Measurements from ENCODE around the gene SQOR.
"Not testable (repeated sequence)": the region's sequence is repeated elsewhere in the genome, so short reads cannot be mapped to it uniquely, and the experiment has no call there.

SQOR gene

DNA sequence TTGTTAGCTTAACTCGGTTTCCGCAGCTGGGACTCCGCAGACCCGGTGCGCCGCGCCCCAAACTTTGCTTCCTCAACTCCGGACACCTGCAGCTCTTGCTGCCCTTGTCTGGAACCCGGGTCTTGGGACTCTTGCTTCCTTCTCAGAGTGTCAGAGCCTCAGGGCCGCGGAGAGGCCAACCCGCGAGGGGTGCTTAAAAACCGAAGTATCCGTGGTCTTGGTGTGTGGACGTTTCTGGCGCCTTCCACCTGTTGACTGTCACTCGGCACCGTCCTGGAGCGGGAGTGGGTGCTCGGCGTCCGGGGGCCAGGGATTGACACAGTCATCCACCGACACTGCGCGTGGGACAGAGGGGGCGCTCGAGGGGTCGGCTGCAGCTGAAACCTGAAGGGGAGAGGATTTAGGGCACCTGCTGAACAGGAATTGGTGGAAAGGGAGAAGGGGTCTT lies 386 bp downstream of the SQOR start:
- peak; percentile 60 for DNase-seq

DNA sequence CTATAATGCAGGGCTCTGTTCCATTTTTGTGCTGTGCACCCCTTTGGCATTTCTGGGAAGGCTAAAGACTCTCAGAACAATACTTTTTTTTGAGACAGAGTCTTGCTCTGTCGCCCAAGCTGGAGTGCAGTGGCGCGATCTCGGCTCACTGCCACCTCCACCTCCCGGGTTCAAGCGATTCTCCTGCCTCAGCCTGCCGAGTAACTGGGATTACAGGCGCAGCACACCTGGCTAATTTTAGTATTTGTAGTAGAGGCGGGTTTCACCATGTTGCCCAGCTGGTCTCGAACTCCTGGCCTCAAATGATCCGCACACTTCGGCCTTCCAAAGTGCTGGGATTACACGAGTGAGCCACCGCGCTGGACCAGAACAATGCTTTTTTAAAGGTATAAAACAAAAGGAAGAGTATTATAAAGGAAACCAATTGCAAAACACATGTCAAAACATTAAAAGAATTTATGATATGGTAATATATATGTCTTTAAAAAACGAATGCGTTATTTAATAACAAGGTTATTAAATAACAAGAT lies 999 bp downstream of the SQOR start:
- no peak for DNase-seq

DNA sequence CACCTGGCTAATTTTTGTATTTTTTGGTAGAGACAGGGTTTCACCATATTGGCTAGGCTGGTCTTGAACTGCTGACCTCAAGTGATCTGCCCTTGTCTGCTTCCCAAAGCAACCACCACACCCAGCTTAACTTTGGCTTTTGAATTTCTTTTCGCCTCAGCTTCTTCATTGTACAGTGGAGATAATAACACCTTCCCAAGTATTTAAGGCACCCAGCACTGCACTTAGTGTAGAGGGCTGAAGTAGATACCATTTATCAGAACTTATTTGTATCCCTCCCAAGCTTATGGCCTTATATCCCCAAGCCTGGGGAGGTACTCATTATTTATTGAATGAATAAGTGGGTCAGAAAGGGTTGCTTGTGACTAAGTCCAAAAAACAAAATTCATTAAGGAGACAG lies 2.3 kb downstream of the SQOR start:
- no peak for DNase-seq

DNA sequence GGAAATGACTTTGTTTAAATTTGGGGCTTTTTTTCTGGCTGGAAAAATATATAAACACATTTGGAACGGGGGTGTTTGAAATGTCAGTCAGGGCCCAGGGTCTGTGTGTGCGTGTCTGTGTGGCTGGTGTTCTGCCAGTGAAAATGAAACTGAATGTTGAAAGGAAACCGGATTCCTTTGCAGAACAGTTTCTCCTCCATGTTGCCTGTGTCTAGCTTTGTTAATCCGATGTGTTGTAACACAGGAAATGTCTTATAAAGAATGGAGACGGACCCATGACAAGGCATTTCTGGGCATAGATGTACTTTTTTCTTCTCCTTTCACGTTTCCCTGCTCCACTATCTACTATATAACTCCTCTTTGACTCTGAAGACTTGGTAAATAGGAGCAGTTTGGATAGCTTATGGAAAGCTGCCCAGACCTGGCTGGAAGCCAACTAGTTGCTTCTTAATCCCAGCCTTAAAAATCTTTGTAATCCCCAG lies 2.8 kb downstream of the SQOR start:
- DNase-seq = peak; percentile 60

DNA sequence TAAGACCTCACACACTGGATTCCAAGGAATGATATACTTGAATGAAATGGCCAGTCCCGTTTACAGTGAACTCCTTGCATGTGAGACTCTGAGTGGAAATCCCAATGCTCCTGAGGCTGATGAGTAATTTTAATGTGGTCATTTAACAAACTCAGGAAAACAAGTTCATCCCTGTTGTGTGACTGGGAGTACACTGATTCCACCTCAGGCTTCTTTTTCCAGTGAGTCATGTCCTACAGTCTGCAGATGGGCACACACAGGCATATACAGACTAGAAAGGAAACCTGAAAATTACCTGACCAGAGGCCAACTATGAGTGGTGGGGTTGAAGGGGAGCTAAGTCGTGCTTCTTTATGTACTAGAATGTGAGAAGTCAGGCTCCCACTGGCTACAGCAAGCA lies 5.8 kb downstream of the SQOR start:
- no peak for DNase-seq

DNA sequence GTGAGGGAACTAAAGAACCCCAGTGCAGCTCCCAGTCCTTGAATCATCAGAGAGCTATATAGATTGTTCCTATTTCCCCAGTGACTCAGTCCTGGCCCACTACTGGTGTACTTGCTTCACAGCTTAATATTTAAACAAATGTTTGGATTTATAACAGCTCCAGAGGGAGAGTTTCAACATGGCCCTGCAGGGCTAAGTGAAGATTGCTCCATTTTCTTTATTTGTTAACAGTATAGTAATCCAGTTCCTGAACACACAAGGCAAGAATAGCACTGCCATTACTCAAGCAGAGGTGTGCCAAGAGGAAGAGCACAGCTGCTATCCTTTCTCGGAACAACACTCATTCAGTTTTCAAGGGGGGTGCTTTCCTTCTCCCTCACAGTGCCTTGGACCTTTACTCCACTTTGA lies 6.5 kb downstream of the SQOR start:
- no peak for DNase-seq

DNA sequence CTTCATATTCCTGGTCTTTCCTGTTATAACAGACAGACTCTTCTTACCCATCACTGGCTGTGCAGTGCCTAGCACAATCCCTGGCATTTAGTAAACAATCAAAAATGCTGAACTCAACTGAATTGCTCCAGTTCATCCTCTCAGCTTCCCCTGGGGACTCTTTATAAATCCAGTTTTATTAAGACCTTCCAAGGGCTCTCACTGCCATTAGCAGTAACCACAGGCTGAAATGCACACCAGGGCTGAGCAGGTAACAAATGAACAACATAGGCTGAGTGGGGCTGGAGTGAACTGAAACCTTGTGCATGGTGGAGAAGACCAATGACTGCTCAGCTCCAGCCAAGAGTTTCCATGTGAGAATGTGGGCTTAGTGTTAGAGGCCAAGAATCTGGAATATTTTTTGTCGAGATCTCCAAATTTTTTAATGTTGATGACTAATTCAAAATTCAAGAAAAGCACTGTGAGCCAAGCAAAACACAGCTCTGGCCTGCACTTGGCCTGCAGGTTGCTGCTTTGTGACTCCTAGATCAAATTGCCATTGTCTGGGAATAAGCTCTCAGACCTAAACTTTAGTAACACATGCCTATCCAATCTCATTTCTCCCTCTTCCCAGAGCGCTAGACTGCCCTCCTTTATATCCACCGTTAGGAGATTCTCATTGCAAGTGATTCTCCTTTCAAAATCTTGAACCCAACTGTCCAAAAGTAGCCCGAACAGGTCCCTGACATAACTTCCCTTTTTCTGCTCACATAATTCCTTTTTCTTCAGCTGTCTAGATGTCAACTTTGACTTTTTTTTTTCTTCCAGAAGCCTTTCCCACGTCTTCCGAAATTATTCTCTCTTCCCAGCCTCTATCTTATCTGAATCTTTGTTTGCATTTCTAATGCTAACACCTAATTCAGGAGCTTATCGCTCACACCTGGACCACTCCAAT lies 7.4 kb downstream of the SQOR start:
- no peak for DNase-seq

DNA sequence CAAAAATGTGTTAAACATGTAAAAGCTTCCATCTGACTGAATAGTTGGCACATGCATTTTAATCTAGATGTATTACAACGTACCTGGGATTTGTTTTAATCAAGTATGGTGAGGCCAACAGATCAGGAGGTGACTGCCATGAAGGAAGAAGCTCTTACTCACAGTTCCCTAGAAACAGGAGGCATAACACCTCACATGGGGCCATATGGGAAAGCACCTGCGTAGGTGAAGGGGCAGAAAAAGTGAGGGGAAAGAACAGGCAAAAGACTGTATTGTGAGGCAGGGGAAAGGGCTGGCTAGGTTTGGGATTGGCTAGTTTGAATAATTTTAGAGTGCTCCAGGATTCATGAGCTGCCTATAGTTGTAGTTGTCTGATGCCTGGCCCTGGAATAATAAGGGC lies 9.6 kb downstream of the SQOR start:
- no peak for DNase-seq

DNA sequence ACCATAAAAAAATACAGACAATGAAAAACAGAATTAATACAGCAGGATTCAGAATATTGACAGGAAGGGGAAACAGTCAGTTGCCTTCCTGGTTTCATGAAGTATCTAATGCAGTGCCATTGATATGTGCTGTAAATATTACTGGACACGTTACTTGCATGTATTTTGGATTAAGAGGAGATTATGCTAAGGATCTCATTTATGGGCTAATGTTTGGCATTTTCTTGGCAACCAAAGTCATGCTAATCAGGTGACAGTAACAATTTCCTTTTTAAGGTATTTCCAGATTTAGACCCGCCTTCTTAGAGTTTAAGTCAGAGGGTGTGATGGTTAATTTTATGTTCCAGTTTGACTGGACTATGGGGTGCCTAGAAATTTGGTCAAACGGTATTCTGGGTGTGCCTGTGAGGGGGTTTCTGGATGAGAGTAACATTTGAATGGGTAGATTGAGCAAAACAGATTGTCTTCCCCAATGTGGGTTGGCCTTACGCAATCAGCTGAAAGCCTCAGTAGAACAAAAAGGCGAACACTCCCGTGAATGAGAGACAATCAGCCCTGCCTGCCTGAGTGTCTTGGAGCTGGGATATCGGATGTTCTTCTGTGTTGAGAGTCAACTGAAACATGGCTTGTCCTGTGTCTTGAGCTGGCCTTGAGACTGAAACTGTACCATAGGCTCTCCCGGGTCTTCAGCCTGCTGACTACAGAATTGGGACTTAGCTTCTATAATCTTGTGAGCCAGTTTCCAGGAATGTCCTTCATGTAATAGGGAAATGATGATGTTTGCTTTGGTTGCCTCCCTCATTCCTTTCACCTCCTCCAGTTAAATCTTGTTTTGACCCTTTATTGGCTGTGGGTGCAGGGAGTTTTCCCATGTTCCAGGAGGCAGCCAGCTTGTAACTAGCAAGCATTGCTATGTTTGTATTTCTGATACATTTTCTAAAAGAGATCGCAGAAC lies 10.5 kb downstream of the SQOR start:
- DNase-seq = no peak

DNA sequence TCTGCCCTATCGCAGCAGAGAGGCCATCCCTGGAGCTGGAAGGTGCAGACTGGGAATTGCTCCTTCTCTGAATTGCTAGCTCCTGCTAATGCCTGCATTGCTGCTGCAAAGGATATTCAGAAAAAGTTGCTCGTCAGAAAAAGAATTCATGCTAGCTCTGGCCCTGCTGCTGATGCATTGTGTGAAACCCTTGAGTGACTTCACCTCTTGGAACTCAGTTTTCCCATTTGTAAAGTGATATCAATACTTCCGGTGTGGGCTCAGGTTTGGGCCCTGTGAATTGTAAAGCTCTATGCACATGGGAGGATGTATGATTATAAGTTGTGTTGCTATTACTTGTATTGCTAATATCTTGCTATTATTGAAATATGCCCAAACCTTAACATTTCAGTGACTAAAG lies 11.4 kb downstream of the SQOR start:
- DNase-seq = no peak

DNA sequence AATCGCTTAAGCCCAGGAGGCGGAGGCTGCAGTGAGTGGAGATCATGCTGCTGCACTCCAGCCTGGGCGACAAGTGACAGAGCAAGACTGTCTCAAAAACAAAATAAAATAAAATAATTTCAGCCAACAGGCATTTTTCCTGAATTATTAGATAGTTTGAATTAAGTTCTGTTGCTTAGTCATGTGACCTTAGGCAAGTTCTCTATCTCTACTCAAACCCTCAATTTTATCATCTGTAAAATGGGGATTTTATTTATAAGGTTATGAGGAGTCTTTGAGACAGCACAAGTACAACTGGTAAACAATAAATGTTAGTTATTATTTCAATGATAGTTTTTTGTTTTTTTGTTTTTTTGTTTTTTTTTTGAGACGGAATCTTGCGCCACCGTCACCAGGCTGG lies 13.0 kb downstream of the SQOR start:
- no peak for DNase-seq

DNA sequence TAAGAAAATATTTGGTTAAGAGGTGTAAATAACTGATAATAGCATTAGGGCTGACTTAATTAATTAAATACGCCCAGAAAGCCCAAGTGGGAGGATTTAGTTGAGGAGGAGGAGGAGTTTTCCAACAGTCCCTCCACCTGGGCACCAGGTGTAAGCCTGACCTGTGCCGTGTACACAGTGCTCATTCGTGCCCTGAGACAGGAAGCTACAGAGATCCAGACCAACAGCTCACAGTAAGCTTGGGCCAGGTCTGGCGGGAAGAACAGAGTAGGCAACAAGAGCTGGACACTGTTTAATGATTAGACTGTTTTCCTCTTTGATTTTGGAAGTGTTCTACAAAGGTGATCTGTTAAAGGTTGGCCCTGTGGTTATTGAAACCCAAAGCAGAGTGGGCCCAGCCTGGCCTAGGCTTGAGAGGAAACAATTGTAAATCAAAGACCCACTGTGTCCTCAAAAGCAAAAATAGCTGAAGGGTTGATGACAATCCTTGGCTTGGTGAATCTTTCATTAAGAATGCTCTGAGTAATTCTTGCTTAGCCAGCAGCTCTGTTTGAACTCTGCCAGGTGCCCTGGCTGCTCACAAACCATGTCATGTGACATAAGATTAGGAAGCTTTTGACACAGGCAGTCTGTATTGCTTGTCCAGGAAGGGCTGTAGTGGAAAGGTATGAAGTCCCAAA lies 13.8 kb downstream of the SQOR start:
- no peak for DNase-seq

DNA sequence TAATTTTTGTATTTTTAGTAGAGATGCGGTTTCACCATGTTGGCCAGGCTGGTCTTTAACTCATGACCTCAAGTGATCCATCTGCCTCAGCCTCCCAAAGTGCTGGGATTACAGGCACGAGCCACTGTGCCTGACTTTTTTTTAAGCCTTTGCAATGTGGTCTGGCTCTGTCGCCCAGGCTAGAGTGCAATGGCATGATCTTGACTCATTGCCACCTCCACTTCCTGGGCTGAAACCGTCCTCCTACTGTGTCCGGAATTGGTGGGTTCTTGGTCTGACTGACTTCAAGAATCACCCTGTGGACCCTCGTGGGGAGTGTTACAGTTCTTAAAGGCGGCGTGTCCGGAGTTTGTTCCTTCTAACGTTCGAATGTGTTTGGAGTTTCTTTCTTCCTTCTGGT lies 15.2 kb downstream of the SQOR start:
- DNase-seq = not testable (repeated sequence)

DNA sequence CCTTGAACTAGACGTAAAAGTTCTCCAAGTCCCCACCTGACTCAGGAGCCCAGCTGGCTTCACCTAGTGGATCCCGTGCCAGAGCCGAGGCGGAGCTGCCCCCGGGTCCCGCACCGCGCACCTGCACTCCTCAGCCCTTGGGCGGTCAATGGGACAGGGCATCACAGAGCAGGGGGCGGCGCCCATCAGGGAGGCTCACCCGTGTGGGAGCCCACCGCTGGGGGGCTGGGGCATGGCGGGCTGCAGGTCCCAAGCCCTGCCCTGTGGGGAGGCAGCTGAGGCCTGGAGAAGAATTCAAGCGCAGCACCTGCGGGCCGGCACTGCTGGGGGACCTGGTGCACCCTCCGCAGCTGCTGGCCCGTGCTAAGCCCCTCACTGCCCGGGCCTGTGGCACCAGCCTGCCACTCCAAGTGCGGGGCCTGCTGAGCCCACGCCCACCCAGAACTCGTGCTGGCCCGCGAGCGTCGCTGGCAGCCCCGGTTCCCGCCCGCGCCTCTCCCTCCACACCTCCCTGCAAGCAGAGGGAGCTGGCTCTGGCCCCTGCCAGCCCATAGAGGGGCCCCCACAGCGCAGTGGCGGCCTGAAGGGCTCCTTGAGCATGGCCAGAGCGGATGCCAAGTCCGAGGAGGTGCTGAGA lies 16.2 kb downstream of the SQOR start:
- DNase-seq = no peak

DNA sequence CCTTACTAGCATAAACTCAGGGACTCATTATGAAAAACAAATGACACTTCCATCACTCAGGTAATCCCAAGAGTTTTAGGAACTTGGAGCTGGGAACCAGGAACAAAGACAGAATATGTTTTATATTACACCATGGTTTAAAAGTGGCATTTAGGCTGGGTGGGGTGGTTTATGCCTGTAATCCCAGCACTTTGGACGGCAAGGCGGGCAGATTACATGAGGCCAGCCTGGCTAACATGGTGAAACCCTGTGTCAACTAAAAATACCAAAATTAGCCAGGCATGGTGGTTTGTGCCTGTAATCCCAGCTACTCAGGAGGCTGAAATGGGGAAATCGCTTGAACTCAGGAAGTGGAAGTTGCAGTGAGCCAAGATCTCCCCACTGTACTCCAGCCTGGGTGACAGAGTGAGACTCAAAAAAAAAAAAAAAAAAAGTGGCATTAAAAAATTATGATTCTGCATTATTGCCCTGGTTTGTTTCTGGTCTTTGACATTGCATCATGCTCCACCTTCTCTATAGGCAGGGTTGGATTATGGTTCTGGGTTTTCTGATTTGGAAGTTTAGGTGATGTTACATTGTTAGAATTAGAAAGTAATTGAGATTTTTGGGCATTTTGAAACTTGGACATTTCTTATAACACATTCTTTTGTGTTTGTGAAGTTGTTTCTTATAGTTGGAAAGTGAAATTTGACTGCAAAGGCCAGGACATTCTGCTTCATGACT lies 19.0 kb downstream of the SQOR start:
- no peak for DNase-seq

DNA sequence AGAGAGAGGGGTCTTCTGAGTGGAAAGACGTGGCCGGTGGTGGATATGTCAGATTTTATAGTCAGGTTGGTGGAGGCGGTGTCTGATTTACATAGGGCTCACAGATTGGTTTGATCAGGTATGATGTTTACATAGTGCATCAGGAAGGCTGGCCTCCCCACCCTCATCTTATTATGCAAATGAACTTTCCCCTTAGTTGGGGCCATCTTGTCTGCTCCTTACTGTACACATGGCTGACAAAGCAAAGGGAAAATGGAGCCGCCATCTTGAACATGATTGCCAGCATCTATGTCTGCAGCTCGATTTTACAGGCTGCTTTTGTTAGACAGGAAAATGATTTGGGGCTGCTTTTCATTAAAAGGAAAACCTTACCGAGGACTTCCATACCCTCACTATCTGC lies 19.9 kb downstream of the SQOR start:
- no peak for DNase-seq

DNA sequence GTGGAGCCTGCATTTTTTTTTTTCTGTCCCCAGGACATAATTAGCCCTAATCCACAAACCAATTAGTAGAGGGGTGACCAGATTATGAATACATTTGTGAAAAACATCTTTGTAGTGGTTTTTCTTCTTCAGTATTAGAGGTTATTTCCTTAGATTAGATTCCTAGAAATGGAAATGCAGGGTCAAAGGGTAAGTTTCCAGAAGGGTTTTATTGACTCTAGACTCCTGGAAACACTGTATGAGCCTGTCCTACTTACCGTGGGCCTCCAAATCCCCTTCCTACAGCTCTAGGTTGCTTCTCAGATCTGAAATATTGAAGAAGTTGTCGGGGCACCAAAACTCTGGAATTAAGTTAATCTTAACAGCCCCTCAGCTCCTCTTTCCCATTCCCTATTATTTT lies 22.4 kb downstream of the SQOR start:
- DNase-seq = no peak

DNA sequence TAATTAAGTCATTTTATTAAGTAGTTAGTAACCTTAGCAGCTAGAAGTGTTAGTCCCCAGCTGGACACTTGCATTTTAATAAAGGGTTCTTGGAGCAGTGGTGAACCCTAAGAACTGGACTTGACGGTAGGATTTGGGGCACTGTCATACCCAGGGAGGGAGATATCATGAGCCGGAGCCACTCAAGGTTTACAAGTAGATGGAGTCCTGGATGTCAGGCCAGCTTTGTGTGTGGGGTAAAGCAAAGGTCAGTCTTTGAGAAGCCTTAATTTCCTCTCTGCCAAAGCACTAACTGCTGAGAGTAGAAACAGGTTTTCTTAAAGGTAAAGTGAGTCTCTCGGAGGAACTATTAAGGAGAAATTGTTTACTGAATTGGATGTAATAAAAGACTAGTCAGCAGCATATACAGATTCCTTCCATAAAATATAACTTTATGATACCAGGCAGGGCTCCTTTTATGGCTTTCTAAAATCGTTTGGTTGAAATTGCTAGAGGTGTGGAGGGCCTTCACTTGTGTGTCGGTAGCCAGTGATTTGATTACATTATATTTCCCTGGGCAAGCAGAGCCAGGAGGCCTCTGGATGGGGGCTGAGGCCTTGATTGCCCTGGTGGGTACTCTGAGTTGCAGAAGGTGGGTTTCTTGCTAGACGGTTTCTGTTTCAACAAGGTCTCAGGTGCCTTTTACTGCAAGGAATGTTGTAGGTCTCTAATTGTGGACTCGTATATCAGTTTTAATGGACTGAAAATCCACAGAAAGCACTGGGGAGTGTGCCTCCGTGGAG lies 23.1 kb downstream of the SQOR start:
- no peak for DNase-seq

DNA sequence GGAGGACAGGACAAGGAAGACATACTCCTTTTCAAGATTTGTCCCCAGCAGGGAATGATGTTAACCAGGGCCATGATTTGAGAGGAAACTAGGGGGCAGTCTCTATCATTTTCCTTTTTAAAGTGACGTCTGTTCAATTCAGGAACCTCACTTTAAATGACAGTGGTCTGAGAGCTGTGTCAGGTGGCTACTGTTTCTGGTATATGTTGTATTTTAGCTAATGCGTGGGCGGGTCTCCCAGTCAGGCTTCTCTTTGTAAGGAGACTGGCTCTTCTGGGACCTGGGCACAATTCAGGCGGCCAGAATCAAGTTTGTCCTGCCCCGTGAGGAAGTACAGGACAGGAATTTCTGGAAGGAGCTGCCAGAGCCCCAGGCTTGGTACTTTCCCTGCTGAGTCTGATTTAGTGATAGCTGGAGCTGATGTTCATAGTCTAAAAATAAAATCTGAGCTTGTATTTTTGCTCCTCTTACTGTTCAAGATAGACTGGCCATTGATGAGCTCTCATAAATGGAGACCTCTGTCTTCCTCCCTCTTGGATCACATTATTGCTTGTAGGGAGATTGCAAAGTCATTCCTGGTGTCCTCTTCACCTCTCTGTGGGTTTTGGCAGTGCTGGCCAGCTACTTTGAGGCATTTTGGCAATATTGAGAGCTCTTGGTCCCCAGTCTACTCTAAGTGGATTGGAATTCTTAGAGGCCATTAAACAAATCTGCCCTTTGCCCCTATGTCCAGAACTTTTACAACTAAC lies 25.6 kb downstream of the SQOR start:
- DNase-seq = no peak

DNA sequence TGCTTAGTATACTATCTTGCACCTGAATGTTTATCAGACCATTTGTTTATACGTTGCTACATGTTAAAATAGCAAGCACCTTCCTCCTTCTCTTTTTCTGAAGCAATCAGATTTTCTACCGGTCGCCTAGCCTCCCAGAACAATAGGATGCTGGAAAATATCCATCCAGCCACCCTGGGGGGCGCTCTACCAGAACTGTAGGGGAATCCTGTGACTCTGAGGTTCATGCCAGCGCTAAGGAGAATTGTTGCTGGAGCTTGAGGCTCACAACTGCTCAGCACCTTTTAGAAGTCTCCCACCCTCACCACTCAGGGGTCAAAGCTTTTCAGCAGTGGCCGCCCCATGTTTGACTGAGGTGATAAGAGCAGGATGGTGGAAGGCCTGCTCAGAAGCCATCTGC lies 27.5 kb downstream of the SQOR start:
- no peak for DNase-seq

All from stimulated activated CD4-positive, alpha-beta T cell treated with anti-CD3 and anti-CD28 coated beads, Interleukin-1b, Interleukin-23, amount 100 ng/mL, for 48 hours (primary cell).